G401.6 (cell line): ENCODE data around the gene CGGBP1.
"Not testable (repeated sequence)": the region's sequence is repeated elsewhere in the genome, so short reads cannot be mapped to it uniquely, and the experiment has no call there.

ENCODE experiments used
- FAIRE-seq: peaks from 2 replicates; lab custom pipeline; 2012; peaks lifted over from hg19 to GRCh38; lab: Jason Lieb, UNC

Gene CGGBP1

DNA sequence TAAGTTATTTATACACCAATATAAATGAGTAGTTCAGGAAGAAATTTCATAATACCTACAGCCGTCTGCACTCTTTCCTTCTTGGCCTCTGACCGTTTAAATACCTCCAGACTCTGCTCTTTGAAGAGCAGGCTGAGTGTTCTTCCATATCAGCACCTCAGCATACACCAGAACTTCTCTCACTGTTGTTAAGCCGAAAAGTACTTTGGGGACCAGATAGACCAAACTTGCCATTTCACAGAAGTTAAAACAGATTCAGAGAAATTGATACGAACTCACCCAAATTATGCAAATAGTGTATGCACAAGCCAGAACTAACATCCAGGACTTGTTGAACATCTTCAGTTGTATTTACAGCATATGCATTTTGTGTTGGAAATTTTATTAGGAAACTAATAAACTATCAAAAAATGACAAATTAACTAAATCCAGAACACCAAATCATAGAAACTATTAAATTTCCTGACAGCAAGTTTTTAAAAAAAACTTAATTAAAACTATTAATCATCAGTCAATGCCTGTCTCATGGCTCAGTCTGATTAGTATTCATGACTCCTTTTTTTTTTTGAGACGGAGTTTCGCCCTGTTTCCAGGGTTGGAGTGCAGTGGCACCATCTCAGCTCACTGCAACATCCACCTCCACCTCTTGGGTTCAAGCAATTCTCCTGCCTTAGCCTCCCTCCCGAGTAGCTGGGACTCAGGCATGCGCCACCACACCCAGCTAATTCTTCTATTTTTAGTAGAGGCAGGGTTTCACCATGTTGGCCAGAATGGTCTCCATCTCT, 24.1 kb downstream of the CGGBP1 start:
- no peak for FAIRE-seq

DNA sequence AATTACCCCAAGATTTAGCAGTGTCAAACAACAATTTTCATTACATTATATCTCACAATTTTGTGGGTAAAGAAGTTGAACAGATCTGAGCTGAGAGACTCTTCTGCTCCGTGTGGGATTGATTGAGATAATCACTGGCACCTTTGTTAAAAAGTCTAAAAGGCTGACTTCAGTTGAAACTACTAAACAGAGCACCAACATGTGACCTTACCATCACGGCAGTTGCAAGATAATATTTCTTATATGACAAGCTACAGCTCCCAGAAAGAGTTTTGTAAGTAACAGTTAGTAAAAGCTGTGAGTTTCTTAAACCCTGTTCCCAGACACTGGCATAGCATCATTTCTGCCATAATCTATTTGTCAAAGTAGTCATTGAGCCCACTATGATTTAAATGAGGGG, 25.0 kb downstream of the CGGBP1 start:
- no peak for FAIRE-seq

DNA sequence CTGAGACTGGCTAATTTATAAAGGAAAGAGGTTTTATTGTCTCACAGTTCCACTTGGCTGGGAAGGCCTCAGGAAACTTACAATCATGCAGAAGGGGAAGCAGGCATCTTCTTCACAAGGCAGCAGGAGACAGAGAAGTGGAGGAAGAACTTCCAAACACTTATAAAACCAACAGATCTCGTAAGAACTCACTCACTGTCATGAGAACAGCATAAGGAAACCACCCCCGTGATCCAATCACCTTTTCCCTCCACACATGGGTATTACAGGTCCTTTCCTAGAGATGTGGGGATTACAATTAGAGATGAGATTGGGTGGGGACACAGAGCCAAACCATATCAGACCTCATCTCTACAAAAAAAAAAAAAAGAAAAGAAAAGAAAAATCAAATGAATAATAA, 25.7 kb downstream of the CGGBP1 start:
- FAIRE-seq = no peak

DNA sequence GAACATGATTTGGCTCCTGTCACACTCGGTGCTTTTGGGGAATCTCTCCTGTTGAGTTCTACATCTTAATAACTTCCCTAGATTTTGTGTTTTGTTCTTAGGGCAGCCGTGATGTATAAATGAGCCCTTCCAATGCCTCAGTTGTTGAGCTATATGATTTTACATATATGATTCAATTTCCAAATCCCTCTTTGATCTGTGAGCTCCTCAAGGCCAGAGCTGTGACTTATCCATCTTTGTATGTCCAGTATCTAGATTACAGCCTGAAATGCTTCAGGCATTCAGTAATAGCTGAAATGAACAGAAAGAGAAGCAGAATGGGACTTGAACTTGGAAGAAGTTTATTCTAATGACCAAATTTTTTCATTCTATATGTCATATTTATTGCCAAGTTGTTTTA, 26.6 kb downstream of the CGGBP1 start:
- no peak for FAIRE-seq

DNA sequence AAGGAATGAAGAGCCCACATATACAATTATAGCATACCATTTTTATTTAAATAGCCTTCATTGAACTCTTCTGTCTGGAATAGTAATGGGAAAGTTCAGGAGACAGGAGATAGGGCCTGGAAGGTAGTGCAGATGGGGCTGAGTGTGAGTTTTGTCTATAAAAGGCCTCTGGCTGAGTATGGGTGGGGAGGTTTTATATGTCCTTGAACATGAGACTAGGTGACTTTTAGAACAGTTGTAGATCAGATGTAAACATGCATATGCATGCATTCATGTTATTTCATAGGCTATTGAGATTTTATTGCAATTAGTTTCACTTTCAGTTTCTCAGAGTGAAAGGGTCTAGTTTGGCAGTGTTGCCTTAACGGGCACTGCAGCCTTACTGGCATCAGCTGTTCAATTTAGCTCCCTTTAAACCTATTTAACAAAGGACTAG, 27.1 kb downstream of the CGGBP1 start:
- no peak for FAIRE-seq

DNA sequence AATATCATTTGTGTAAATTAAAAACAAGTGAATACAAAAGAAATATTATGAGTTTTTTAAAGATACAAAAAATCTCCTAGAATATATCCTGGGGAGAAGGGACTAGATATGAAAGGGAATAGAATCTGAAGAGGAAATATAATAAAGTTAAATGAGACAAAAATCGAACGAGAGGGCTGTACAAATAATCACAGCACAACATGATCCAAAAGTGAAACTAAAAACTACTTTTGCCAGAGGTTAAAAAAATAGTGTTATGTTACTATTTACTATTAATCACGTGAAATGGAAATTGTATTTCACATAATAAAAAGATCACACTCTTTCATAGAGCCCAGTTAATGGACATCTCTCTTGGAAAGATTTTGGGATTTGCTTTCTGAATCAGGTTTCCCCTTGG, 28.6 kb downstream of the CGGBP1 start:
- FAIRE-seq = peak; percentile 33

DNA sequence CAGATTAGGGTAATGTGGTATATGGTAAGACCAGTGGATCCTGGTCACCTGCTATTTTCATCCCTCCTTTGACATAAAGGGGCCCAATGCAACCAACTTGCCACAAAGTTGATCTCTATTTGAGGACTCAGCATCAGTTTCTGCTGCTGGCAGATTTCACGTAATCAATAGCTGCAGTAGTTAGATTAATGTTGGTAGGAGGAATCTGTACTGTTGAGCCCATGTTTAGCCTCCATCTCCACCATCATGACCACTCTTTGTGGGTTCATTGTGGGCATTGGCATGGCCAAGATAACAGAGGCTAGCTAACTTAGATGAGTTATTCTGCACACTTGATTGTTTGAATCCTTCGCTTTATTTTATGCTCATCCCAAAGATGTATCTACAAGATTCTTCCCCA, 29.9 kb downstream of the CGGBP1 start:
- no peak for FAIRE-seq

DNA sequence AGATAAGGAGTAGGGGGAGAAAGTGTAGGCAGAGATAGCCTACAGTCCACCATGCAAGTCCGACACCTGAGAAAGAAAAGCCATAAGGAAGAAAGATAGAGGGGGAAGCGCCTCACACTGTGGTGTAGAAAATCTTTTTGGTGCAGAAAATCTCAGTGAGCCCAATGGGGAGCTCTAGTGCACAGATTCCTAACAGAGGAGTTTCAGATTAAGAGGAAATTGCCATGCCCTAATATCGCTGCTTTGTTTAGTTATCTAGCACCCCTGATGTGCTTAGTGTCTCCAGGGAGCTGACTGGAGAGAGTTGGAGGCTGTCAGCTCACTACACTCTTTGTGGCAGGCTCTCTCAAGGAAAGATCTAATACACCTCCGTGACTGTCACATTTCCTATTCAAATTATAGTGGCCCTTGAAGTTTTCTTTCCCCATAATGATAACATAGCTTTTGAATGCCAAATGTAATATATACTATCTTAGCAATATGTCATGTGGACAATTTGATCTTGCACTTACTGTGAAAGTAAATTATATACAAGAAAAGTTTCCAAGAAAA, 33.7 kb downstream of the CGGBP1 start:
- no peak for FAIRE-seq

DNA sequence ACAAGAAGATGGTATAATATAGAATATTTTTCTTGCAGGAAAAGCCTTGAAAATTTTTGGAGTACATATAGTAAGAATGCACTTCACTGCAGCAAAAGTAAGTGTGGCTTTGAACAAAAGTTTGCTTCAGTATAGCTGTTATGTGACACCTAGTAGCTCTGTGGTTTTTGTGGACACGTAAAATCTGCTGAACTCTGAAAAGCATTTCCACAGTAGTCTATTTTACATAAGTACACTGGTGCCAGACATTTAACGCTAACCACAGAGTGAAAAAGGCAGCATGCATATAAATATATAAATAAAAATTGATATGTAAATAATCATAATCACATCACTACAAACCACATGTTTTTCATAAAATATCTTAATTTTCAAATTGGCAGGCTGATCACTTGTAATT, 39.8 kb downstream of the CGGBP1 start:
- no peak for FAIRE-seq

DNA sequence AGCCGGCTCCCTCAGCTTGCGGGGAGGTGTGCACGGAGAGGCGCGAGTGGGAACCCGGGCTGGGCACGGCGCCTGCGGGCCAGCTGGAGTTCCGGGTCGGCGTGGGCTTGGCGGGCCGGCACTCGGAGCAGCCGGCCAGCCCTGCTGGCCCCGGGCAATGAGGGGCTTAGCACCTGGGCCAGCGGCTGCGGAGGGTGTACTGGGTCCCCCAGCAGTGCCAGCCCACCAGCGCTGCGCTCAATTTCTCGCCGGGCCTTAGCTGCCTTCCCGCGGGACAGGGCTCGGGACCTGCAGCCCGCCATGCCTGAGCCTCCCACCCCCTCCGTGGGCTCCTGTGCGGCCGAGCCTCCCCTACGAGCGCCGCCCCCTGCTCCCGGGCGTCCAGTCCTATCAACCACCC, 43.1 kb downstream of the CGGBP1 start:
- FAIRE-seq = not testable (repeated sequence)

DNA sequence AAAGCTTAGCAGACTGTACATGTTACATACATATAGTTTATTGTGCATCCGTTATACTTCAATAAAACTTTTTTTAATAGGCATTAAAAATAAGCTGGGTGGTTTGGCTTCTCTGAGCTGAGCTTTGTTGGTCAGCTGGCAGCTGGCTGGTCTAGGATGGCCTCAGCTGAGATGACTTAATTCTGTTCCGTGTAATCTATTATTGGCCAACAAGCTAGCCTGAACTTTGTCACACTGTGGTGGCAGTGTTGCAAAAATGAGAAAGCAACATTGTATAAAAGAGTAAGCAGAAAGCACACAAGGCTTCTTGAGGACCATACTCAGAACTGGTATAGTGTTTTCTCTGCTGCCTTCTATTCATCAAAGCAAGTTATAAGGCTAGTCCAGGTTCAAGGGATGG, 45.2 kb downstream of the CGGBP1 start:
- FAIRE-seq = no peak

DNA sequence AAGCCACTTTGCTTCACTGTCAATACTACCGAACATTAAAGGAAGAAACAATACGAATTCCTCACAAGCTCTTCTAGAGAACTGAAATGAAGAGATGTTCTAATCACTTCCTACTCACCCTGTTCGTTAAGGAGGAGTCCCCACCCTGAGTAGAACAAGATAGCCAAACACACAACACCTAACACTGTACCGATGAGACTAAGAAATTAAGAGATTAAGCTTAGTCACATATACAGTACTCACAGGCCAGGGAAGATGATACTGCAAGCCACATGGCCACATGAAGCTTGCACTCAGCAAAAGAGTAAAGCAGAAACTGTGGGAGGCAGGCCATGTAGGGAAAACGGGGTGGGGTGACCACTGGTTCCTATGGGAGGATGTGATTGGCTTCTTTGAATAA, 48.0 kb downstream of the CGGBP1 start:
- no peak for FAIRE-seq

DNA sequence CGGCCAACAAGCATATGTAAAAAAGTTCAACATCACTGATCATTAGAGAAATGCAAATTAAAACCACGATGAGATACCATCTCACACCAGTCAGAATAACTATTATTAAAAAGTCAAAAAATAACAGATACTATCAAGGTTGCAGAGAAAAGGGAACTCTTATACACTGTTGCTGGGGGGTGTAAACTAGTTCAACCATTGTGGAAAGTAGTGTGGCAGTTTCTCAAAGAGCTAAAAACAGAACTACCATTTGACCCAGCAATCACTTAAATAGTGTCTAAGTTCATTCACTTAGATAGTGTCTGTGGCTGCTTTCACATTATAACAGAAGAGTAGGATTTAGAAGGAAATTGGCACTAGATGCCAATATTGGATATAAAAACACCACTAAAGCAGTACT, 49.7 kb downstream of the CGGBP1 start:
- FAIRE-seq = no peak

DNA sequence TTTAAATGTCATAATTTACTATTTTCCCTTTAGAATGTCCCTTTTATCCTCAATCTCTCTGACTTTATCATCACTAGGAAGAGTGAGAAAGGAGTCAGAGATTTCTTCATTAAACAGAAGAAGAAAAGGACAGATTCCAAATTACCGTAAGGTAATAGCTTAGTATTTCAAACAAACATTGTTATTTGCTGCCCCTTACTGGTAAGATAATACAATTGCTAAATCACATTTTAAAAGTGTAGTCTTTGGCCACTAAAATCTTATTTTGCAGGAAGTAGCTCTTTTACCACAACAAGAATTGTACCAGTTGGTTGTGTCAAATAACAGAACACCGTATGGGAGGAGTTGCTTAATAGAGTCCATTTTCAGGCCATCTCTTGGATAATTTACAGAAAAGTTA, 53.7 kb downstream of the CGGBP1 start:
- peak; percentile 63 for FAIRE-seq

DNA sequence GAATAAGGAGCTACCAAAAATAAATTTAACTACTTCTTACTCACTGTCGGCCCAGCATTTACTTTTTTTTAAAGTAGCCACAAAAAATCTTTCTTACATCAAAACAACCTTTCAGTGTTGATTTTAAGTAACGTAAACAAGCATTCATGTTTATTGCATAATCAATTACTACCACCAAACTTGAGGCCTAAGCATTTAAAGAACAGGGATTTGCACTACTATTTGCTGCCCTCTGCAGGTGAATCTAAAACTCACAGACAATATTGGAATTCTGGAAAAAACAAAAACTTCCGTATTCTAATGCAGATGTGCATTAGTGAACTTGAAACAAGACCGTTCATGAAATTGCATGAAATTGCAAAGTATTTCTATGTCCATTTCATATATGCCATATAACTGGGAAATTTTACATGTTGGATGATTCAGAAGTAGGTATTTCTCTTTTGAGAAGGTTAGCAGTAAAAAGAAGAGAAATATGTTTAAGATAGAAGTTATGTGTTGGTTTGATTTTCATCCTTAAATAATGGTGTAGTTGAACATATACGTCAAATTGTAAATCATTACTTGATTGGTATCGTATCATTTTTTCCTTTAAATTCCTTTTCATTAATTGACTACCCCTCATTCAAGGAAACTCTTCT, 55.6 kb downstream of the CGGBP1 start:
- peak; percentile 93 for FAIRE-seq

DNA sequence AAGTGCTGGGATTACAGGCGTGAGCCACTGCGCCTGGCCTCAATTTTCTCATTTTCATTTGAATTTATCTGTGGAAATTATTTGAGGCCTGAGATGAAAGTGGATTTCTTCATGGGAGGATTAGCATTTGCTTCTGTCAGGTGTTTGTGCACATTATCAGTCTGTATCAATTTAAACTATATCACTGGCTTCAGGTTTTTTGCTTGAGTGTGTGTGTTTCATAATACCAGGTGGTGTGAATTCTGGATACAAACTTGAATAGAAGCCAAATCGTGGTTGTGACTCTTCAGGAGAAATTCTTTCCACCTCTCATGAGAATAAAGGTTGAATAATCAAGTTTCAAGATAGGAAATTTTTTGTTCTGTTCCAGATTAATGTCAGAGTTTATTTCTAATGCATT, 56.4 kb downstream of the CGGBP1 start:
- no peak for FAIRE-seq
